Epithelial cell of prostate (primary cell): ENCODE results near the gene CEP164.

ENCODE experiments used
- DNase-seq: peaks from one replicate; pipeline ENCODE4 v3.0.0-alpha.2; 2011; ENCODE audit warnings: low read depth, low spot score
- H3K27ac ChIP-seq: fragments of 450-650 bp; 2 replicates; pipeline ENCODE4 v1.5.1; 2017; ENCODE audit warnings: mild to moderate bottlenecking

The CEP164 gene

GRCh38 chr11:117327567-117328374 lies at the start of gene CEP164:
TSS of gene CEP164 (plus strand) at chr11:117327854. CDS start at chr11:117338587, 10,733 bp downstream.
- peak; percentile 82 for DNase-seq
- H3K27ac ChIP-seq: peak within 1 kb of the TSS; percentile 80

GRCh38 chr11:117278347-117278746 lies 49.3 kb upstream of the CEP164 start:
- DNase-seq: no peak
- H3K27ac ChIP-seq: no peak overlapping the region

GRCh38 chr11:117279711-117280376 lies 47.8 kb upstream of the CEP164 start:
- no peak overlapping the region for H3K27ac ChIP-seq
- no peak for DNase-seq

GRCh38 chr11:117281159-117281558 lies 46.5 kb upstream of the CEP164 start:
- peak overlapping the region; percentile 35 for H3K27ac ChIP-seq
- no peak for DNase-seq

GRCh38 chr11:117281869-117282268 lies 45.8 kb upstream of the CEP164 start:
- H3K27ac ChIP-seq: no peak overlapping the region
- DNase-seq: no peak

GRCh38 chr11:117282956-117283355 lies 44.7 kb upstream of the CEP164 start:
- DNase-seq: no peak
- H3K27ac ChIP-seq: no peak overlapping the region

GRCh38 chr11:117284053-117284452 lies 43.6 kb upstream of the CEP164 start:
- no peak for DNase-seq
- no peak overlapping the region for H3K27ac ChIP-seq

GRCh38 chr11:117286588-117286987 lies 41.1 kb upstream of the CEP164 start:
- no peak overlapping the region for H3K27ac ChIP-seq
- no peak for DNase-seq

GRCh38 chr11:117287668-117288067 lies 40.0 kb upstream of the CEP164 start:
- no peak for DNase-seq
- no peak overlapping the region for H3K27ac ChIP-seq

- no peak overlapping the region for H3K27ac ChIP-seq
- no peak for DNase-seq
These were observed 37.9 kb upstream of the CEP164 start for GRCh38 chr11:117289795-117290194.

GRCh38 chr11:117290809-117291396 lies 36.8 kb upstream of the CEP164 start, which contains the start of gene BACE1-AS:
TSS of gene BACE1-AS (plus strand) at chr11:117291346.
- H3K27ac ChIP-seq: no peak within 1 kb of the TSS
- DNase-seq: no peak

- DNase-seq: no peak
- H3K27ac ChIP-seq: no peak overlapping the region
These were observed 35.0 kb upstream of the CEP164 start for GRCh38 chr11:117292616-117293015.

GRCh38 chr11:117295438-117296137 lies 32.1 kb upstream of the CEP164 start:
- no peak overlapping the region for H3K27ac ChIP-seq
- no peak for DNase-seq

- DNase-seq: no peak
- H3K27ac ChIP-seq: no peak overlapping the region
These were observed 30.8 kb upstream of the CEP164 start for GRCh38 chr11:117296881-117297280.

- H3K27ac ChIP-seq: no peak overlapping the region
- no peak for DNase-seq
These were observed 29.5 kb upstream of the CEP164 start for GRCh38 chr11:117298195-117298594.

GRCh38 chr11:117299351-117300282 lies 28.0 kb upstream of the CEP164 start:
- H3K27ac ChIP-seq: no peak overlapping the region

GRCh38 chr11:117300283-117300663 lies 27.4 kb upstream of the CEP164 start:
- no peak overlapping the region for H3K27ac ChIP-seq
- DNase-seq: no peak

More at GRCh38 chr11:117299351-117300282, 28.0 kb upstream of the CEP164 start:
- no peak for DNase-seq

GRCh38 chr11:117300773-117301172 lies 26.9 kb upstream of the CEP164 start:
- H3K27ac ChIP-seq: no peak overlapping the region
- DNase-seq: no peak

- DNase-seq: no peak
- H3K27ac ChIP-seq: no peak overlapping the region
These were observed 25.4 kb upstream of the CEP164 start for GRCh38 chr11:117302228-117302627.
